Islet precursor cell (in vitro differentiated cells): Measurements from ENCODE around the gene IQCF6.
A peak's percentile ranks its signal among the peaks of the same experiment; 100 is the strongest.
"Not testable (repeated sequence)": the region's sequence is repeated elsewhere in the genome, so short reads cannot be mapped to it uniquely, and the experiment has no call there.

Experiments used
- DNase-seq: peaks from one replicate; pipeline ENCODE4 v3.0.0-alpha.2; 2018

IQCF6 gene

DNA sequence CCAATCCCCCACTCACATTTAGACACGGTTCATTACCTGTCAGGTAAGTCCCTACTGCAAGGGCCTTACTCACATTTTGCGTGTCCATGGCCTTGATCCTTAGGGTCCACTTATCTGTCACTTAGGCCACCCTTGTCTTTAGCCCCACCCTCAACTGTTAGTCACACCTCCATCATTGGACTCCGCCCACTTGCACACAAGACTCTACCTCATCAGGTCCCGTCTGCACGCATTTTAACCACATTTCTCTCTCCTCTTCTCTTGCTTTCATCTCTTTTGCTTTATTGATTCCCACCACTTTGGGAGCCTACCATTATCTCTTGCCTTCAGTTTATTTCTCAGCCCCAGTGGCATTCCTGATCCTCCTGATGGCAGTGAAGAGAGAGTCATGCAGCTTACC lies at the start of gene IQCF6:
Gene IQCF6, minus strand, starts transcription at position 101 of the 400 bp plus-strand sequence. Its CDS starts 13 bp downstream, at position 88.
- no peak for DNase-seq

DNA sequence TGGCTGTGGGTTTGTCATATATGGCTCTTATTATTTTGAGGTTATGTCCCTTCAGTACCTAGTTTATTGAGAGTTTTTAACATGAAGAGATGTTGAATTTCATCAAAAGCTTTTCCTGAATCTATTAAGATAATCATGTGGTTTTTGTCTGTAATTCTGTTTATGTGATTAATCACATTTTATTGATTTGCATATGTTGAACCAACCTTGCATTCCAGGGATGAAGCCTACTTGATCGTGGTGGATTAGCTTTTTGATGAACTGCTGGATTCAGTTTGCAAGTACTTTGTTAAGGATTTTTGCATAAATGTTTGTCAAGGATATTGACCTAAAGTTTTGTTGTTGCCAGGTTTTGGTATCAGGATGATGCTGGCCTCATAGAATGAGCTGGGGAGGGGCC lies 49.3 kb upstream of the IQCF6 start:
- DNase-seq: no peak

DNA sequence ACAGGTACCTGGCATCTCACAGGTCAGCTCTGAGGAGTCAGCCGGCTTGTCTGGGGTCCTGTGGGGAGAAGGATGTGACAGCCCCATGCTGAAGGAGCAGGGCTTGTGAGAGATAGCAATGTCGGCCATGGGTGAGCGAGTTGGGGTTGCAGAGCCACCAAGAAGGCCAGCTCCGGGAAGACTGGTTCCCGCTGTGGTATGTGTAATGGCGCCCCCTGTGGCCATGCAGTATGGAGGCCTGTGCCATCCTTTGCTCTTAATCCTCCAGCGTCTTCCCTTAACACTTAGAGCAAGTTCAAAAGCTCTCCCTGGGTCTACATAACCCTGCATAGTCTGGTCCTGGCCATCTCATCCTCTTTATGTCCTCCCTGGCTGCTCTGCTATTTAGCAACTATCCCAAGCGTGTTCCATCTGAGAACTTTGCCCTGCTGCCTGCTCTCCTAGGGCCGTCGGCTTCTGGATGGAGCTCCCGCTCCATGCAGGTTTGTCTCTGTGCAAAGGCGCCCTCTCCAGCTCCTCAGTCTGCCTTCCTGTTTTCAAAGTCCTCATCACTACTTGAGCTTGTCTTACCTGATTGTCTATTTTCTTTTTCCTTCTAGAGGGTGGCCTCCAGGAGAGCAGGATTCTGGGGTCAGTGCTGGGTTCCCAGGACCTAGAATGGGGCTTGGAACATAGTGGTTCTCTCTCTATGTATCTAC lies 40.8 kb upstream of the IQCF6 start:
- DNase-seq: no peak

DNA sequence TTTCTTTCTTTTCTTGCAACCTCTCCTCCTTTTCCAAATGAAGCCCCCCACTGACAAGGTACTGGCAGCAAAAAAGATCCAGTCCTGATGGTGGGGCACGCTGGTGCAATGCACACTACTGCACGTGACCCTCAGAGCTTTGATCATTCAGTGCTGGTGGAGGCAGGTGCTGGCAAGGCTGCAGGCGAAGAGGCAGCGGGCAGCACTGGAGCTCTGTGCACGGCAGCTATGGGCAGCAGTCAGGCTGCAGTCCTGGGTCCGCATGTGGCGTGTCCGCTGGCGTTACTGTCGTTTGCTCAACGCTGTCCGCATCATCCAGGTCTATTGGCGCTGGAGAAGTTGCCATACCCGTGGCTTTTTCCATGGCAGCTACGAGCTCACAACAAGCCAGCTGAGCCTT lies 40.1 kb upstream of the IQCF6 start:
- DNase-seq: no peak

DNA sequence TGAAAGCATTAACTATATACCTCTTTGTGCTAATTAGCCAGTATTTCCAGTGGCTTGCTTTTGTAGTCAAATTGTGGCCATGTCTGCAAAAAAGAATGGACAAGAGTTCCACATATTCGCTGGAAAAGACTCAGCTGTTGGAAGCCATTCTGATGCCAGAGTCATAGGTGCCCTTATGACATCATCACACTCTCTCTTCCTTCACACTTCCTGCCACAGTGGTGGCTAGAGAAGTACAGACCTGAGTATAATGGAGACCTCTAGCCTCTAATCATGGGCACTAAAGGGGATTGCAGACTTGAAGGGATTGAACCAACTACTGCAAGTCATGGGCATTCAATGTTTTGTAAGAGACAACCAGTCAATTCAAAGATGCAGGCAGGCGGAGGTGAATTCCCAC lies 38.3 kb upstream of the IQCF6 start:
- DNase-seq: no peak

DNA sequence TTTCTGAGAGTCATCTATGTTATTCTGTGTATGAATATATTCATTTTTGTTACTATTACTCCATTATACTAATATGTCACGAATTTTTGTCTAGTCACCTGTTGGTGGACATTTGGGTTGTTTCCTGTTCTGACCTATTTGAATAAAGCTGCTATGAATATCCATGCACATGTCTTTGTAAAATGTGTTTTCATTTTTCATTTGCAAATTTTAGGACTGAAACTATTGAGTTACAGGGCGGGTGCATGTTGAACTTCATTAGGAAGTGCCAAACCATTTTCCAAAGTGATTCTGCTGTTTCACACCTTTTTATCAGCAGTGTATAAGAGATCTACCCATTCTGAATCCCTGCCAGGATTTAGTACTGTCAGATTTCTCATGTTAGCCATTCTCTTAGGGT lies 37.7 kb upstream of the IQCF6 start:
- DNase-seq: no peak

DNA sequence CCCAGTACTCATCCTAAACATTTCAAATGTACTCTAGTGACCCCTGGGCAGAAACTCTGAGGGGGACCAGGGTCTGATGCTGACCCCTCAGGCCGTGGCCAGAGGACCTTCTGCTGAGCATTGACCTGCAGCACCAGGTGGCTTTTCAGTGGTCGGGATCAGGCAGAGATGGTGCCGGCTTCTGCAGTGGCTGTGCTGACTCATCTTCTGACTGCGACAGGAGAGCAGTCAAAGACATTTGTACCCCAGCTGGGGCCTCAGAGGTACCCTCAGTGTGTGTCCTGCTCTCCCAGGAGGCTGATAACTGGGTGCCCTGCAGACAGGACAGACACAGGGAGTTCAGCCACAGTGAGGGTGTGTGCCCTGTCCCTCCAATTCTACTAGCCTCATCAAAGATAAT lies 36.6 kb upstream of the IQCF6 start:
- no peak for DNase-seq

DNA sequence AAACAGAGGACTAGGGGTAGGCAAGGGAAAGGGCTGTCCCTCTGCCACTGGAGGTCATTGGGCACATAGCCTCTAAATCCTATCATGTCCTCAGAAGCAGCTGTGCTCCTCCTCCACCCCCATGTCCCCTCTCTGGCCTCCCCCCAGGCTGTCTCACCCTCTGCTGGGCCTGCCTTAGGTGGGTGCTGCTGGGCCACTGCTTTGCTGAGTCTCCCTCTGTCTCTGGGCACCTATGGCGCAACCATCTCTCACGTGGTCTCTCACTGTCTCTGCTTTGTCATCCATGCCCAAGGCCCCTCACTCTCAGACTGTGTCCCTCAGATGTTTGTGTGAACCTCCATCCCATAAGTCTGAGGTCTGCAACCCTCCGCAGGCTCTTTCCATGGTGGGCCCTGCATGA lies 35.0 kb upstream of the IQCF6 start:
- no peak for DNase-seq

DNA sequence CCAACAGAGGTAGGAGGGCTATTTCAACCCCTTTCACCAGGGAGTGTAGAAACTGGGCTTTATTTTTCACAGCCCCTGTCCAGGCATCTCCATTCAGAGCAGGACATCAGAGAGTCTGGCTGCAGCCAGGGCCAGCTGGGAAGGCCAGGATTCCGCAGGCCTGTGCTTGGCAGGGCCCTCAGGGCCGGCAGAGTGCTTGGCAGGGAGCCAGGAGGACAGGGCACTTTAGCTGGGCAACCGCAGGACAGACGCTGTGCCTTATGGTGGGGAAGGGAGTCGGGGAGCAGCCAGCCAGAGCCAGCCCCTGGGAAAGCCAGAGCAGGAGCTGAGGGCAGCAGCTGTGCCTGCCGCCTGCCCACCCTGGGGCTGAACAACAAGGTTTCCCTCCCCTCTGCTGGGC lies 34.5 kb upstream of the IQCF6 start:
- DNase-seq: no peak

DNA sequence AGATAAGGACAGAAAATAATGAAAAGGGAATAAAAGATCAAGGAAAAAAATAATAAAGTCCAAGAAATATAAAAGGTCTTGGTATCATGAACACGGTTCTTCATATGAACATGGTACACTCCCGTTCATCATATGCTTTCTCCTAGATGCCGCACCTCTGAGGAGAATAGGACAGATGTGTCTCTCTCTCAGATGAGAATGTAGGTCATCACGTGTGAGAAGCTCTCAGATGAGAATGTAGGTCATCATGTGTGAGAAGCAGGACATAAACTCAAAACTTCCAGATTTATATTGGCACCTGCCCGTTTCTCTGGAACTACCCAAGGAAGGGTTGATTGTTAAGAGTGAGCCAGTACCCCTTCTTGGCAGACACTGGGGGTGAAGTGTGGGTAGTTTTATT lies 29.9 kb upstream of the IQCF6 start:
- DNase-seq: no peak

DNA sequence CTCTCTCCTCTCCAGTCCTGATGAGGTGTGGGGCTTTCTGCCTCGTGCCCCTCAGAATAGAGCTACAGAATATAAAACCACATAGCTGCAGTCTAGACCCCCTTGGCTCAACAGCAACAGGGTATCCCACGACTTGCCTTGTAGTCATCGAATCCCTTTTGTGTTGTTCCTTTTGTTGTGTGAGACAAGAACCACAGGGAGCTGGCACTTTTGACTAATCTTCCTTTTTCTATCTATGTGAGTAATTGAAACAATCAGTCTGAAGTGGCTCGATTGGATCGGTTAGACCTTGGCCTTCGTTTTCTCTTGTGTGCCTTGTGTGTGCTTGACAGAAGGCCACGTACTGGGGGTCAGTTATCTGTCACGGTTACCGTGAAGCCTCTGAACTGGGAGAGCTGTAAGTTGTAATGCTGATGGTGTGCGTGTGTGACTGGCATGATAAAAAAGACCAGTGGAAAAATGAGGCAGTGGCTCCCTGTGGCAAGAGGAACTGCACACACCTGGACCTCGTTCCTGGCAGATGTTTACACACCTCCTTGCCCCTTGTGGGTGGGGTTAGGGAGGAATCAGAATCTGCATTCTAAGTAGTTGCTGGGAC lies 23.2 kb upstream of the IQCF6 start:
- no peak for DNase-seq

DNA sequence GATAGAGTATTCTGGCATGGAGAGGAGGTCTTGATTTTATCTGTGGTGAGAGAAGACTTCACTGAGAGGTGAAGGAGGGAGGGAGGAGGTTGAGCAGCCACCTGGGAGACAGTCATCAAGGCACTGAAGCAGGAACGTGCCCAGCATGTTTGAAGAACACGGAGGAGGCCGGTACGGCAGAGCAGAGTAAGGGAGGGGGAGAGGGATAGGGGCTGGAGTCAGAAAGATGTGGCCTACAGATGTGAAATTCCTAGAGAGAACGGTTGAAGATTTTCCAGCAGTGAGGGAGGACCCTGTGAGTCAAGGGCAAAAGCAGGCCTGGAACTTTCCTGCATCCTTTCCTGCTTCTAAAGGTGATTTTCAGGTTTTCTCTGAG lies 21.7 kb upstream of the IQCF6 start:
- no peak for DNase-seq

DNA sequence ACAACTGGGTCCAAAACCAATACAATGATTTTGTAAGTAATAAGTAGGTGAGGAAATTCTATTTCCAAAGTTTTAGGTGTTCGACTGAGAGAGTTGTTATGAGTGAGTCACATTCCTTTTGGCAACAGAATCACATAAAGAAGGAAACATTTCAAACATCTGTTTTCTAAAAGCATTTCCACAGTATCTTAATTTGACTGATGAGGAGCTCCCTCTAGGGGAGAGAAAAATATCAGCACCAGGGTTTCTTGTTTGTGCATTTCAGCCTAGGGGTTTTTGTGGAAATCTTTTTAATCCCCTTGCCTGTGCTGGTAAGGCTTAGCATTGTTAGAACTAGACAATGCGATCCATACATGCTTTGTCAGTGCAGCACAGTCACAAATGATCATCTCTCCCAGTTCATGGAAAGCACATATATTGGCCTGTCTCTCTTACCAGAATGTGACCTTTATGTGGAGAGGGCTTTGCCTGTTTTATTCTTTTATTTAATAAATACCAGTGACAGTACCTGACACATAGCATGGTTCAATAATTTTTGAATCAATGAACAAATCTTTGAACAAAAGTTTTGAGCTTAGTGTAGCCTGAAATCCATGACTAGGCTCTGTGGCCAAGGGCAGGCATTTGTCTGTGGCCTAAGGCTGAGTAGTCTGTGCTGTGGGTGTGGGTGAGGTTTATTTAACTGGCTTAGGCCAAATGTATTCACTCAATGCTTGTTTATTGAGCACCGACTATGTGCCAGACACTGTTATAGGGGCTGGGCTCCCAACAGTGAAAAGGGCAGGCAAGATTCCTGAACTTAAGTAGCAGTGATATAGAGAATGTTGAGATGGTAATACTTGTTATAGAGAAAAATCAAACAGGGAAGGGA lies 21.1 kb upstream of the IQCF6 start:
- no peak for DNase-seq

DNA sequence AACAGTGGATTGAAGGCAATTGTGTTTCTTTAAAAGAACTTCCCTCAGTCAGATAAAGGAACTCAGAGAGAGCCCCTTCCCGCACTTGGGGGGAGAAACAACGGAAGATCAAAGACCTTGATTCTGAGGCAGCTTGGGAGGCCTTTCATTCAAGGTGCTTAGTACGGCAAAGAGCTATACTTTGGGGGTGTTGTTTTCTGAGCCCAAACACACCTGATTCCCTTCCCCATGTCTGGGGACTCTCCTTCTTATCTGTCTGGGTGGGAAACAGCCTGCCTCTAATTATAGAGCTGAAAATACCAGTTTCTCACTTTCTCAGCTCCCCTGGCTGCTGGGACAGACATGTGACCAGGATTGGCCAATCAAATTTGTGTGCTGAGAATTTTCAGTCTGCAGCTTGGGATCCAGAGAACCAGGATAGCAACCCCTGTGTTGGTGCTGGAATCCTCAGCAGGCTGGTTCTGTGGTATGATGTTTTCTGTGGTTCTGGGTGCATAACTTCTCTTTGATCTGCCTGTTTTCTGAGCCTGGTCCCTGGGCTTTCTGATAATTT lies 19.4 kb upstream of the IQCF6 start:
- DNase-seq: peak; percentile 85

DNA sequence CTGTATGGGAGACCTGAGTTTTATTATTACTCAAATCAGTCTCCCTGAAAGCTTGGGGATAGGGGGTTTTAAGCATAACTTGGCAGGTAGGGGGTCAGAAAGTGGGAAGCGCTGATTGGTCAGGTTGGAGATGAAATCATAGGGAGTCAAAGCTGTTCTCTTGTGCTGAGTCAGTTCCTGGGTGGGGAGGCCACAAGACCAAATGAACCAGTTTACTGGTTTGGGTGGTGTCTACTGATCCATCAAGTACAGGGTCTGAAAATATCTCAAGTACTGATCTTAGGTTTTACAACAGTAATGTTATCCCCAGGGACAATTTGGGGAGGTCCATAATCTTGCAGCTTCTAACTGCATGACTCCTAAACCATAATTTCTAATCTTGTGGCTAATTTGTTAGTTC lies 17.8 kb upstream of the IQCF6 start:
- DNase-seq: no peak

DNA sequence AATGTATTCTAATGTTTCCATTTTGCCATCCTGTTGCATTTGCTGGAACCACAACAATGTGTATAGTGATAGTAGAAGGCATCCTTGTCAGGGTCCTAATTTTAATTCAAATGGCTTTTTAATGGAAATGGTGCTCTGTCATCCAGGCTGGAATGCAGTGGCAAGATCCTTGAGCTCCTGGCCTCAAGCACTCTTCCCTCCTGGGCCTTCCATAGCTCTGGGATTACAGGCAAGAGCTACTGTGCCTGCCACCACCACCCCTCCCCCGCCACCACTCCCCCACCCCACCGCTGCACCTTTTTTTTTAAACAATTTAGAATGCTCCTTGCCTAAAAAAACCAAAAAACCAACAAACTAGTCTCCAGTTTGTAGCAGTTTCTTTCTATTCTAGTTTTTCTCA lies 15.2 kb upstream of the IQCF6 start:
- peak; percentile 82 for DNase-seq

DNA sequence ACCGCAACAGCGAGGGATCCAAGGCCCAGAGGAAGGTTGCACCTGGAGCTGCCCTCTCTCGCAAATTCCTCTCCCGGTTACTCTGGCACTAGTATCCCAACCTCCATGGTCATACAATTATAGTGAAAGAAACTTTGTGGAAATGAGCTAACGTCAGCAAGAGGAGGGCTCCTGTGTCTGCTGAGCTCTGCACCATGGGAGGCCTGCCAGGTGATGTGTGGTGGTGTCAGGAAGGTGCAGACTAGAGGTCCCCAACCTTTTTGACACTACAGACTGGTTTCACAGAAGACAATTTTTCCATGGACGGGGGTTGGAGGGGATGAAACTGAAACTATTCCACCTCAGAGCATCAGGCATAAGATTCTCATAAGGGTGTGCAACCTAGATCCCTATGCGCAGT lies 13.2 kb upstream of the IQCF6 start:
- DNase-seq: no peak

DNA sequence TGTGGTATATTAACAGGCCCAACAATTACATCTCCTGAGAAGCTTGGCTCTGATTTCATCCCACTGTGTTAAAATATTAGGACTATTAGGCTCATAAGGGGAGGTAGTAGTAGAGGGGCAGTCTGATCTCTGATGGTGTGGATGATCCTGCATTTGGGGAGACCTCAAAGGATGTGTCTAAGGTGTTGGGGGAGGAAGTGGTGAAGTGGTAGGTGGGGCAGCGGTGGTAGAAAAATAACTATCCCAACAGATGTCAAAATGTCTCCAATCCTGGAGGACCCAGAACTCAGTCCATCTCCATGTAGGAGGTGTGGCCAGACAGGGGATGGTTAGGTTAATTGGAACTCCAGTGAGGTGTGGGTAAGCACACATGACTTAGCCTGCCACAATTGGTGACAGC lies 10.4 kb upstream of the IQCF6 start:
- no peak for DNase-seq

DNA sequence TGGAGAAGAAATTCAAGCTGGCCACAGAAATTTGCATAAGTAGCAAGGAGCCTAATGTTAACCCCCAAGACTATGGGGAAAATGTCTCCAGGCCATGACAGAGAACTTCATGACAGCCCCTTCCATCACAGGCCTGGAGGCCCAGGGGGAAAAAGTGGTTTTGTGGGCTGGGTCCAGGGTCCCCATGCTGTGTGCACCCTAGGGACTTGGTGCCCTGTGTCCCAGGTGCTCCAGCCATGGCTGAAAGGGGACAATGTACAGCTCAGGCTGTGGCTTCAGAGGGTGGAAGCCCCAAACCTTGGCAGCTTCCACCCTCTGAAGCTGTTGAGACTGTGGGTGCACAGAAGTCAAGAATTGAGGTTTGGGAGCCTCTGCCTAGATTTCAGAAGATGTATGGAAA lies 8.5 kb upstream of the IQCF6 start:
- not testable (repeated sequence) for DNase-seq

DNA sequence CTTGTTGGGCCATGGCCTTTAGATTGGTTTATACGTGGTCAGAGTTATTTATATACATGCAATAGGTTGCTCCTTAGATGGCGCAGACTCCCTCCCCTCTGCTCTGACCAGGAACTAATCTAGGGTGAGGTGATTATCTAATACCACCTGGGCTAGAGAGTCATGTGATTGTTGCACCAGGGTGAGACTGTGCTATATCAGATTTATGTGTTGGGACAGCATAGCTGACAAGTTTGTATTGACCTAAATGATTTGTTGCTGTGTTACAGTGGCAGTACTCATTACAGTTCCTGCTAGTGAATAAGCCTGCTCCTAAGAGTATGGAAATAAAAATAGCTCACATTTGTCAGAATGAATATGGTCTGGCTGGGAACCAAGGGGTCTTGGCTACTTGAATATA lies 7.2 kb upstream of the IQCF6 start:
- no peak for DNase-seq

DNA sequence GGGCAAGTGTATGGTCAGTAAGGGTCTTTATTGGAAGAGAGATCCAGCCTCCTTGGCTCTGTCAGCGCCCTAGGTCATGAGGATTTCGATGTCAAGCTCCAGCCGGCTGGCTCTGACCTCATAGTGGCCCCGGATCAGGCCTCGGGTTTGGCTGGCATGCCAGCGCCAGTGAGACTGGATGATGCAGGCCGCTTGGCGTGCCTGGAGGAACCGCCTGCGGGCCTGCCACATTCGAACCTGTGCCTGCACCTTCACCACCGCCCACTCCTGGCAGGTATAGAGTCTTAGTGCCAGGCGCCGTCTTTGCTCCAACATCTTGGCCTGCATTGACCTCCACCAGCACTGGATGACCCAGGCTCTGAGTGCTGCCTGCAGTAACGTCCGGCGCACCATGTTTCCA lies 483 bp downstream of the IQCF6 start:
- peak; percentile 35 for DNase-seq

DNA sequence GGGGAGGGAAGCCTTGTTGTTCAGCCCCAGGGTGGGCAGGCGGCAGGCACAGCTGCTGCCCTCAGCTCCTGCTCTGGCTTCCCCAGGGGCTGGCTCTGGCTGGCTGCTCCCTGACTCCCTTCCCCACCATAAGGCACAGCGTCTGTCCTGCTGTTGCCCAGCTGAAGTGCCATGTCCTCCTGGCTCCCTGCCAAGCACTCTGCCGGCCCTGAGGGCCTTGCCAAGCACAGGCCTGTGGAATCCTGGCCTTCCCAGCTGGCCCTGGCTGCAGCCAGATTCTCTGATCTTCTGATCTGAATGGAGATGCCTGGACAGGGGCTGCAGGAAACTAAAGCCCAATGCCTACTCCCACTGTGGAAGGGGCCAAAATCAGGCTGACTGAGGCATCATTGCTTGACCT lies 1.1 kb downstream of the IQCF6 start:
- no peak for DNase-seq

DNA sequence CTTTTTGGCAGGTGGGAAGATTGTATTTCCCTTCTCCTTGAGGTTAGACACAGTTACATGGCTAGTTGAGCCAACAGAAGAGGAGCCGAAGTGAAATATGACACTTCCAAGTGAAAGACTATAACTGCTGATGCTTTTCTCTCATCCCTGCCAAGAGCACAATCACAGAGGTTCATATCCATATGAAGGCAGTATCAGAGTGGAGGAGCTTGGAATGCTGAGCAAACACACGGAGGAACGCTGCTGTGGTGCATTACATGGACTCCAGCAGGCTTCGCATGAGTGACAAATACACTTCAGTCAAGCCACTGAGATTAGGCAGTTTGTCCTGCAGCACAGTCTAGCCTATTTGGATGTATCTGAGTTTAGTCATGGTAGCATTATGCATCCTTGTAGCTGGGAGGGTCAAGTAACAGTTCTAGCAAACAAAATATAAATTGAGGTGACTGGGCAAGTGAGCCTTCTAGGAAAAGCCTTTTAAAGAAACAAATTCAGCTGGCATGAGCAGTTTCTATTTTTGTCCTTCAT lies 5.4 kb downstream of the IQCF6 start:
- DNase-seq: no peak

DNA sequence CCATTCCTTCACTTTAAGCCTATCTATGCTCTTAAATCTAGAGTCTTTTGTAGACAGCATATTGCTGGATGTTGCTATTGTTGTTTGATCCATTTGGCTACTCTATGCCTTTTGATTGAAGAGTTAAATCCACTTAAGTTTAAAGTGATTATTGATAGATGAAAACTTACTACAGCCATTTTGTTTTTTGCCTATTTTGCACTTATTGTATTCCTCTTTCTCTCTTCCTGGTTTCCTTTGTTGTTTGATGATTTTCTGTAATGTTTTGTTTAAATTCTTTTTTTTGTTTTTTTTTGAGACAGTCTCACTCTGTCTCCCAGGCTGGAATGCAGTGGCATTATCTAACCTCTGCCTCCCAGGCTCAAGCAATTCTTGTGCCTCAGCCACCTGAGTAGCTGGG lies 19.8 kb downstream of the IQCF6 start:
- DNase-seq: no peak
